HG03139 (cell line): Measurements from ENCODE around the gene COPS2.
"Not testable (repeated sequence)": the region's sequence is repeated elsewhere in the genome, so short reads cannot be mapped to it uniquely, and the experiment has no call there.

Experiments
- ATAC-seq: cut with Tn5 transposase; IDR thresholded peaks from one replicate; pipeline ENCODE4 v1.9.1; 2021; ENCODE audit not compliant: unreplicated experiment

Gene COPS2

GRCh38 chr15:49110158-49110944 is 45.0 kb downstream of the COPS2 start:
- no peak for ATAC-seq

- no peak for ATAC-seq
Observed at GRCh38 chr15:49103002-49103401, 52.4 kb downstream of the COPS2 start.

- no peak for ATAC-seq
Observed at GRCh38 chr15:49101536-49101935, 53.9 kb downstream of the COPS2 start.

- no peak for ATAC-seq
Observed at GRCh38 chr15:49096090-49096750, 59.2 kb downstream of the COPS2 start.

- no peak for ATAC-seq
Observed at GRCh38 chr15:49094923-49095322, 60.5 kb downstream of the COPS2 start.

- no peak for ATAC-seq
Observed at GRCh38 chr15:49093252-49094105, 61.9 kb downstream of the COPS2 start.

GRCh38 chr15:49088996-49089395 is 66.4 kb downstream of the COPS2 start:
- ATAC-seq = no peak

- ATAC-seq = no peak
Observed at GRCh38 chr15:49085696-49086459, 69.5 kb downstream of the COPS2 start.

GRCh38 chr15:49084285-49084570 is 71.2 kb downstream of the COPS2 start:
- no peak for ATAC-seq

- ATAC-seq = no peak
Observed at GRCh38 chr15:49083401-49084284, 71.8 kb downstream of the COPS2 start.

GRCh38 chr15:49082960-49083359 is 72.4 kb downstream of the COPS2 start:
- no peak for ATAC-seq

GRCh38 chr15:49079340-49080039 is 75.9 kb downstream of the COPS2 start:
- ATAC-seq = no peak

- ATAC-seq = no peak
Observed at GRCh38 chr15:49075881-49076280, 79.5 kb downstream of the COPS2 start.

GRCh38 chr15:49074589-49075287 is 80.7 kb downstream of the COPS2 start:
- ATAC-seq = not testable (repeated sequence)
